Mesothelial cell of epicardium (in vitro differentiated cells): ENCODE results near the gene CNIH2. TPM values are rescaled to one million over a fixed set of nuclear protein-coding genes. Genes with fewer than 3 reads are reported as not detected.

Experiments used
- DNase-seq, 2 experiments: peaks; one replicate each; pipeline ENCODE4 v3.0.0; 2021; ENCODE audit warnings: low spot score in 2 of 2; ENCODE audit not compliant: unreplicated experiment in 2 of 2
- H3K27ac Mint-ChIP-seq: 2 replicates; pipeline ENCODE4 v1.8.0; 2021; ENCODE audit warnings: mixed read lengths
- H3K27me3 Mint-ChIP-seq: 2 replicates; pipeline ENCODE4 v1.8.0; 2021; ENCODE audit warnings: low read depth, mixed read lengths
- H3K36me3 Mint-ChIP-seq: 2 replicates; pipeline ENCODE4 v1.8.0; 2021; ENCODE audit warnings: mixed read lengths
- H3K4me1 Mint-ChIP-seq: 2 replicates; pipeline ENCODE4 v1.8.0; 2021; ENCODE audit warnings: mixed read lengths
- H3K4me3 Mint-ChIP-seq: 2 replicates; pipeline ENCODE4 v1.8.0; 2021; ENCODE audit warnings: mild to moderate bottlenecking, moderate library complexity, mixed read lengths
- H3K9me3 Mint-ChIP-seq: 2 replicates; pipeline ENCODE4 v1.8.0; 2021; ENCODE audit warnings: mixed read lengths
- CTCF ChIP-seq: fragments of 200-600 bp; sonication (generic); IDR thresholded peaks from one replicate; pipeline ENCODE4 v1.5.0; 2021; ENCODE audit warnings: antibody characterized with exemption; ENCODE audit not compliant: unreplicated experiment
- total RNA-seq: library from RNA; stranded (reverse); gene quantifications from 3 replicates; pipeline ENCODE4 v1.2.1, GENCODE V29; 2021

Gene CNIH2
- total RNA-seq, 1 donor from 2014 or later, result 10.2 TPM

DNA sequence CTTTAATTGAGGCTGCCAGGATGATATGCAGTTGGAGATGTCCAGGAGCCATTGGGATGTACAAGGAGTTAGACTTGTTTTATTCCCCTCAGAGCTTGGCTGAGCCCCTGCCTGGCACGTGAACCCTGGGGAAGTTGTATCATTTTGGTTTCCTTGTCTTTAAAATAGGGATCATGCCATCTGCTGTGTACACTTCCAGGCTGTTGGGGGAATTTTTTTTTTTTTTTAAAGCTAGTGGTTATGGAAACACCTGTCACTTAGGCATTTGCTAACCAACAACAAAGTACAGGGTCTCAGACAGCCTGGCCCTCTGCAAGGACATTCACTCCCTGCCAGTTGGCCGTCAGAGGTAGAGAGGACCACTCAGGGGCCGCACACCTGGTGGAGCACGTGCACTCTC lies 18.0 kb upstream of the CNIH2 start:
- H3K4me1 Mint-ChIP-seq, result peaks cover 15% of the 10 kb centered on the region
- no peak for TF ChIP-seq CTCF
- no peak overlapping the region for H3K27ac Mint-ChIP-seq
- H3K9me3 Mint-ChIP-seq, result no peaks in the 10 kb centered on the region
- DNase-seq, result no peak
- H3K4me3 Mint-ChIP-seq, result no peak overlapping the region
- peaks cover 21% of the 10 kb centered on the region for H3K36me3 Mint-ChIP-seq
- no peaks in the 10 kb centered on the region for H3K27me3 Mint-ChIP-seq

GRCh38 chr11:66261578-66261977 lies 16.4 kb upstream of the CNIH2 start:
- no peak for TF ChIP-seq CTCF
- Mint-ChIP-seq H3K9me3 (no peaks in the 10 kb centered on the region), H3K36me3 (peaks cover 21% of the 10 kb centered on the region), H3K27ac (no peak overlapping the region), H3K4me1 (peaks cover 15% of the 10 kb centered on the region), H3K27me3 (no peaks in the 10 kb centered on the region), H3K4me3 (no peak overlapping the region)
- no peak for DNase-seq

DNA sequence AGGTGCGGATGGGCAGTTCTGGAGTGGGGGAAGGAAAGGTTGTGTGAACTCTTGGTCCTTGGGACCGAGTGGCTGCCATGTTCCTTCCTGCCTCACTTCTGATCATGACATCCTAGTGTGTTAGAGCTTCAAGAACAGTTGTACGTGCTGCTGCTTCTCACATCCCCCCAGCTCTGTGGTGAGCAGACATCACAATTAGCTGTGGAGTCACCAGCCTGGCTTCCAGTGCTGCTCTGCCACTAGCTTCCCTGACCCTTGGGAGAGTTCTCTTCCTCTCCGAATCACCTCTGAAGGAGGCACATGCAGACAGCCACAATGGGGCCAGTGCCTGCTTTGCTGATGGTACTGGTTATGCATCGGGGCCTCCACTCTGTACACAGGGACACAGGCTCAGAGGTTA lies 15.8 kb upstream of the CNIH2 start:
- H3K9me3 Mint-ChIP-seq, result no peaks in the 10 kb centered on the region
- no peaks in the 10 kb centered on the region for H3K27me3 Mint-ChIP-seq
- H3K4me1 Mint-ChIP-seq, result peaks cover 14% of the 10 kb centered on the region
- no peak for DNase-seq
- H3K36me3 Mint-ChIP-seq, result peaks cover 23% of the 10 kb centered on the region
- H3K4me3 Mint-ChIP-seq, result no peak overlapping the region
- no peak overlapping the region for H3K27ac Mint-ChIP-seq
- no peak for TF ChIP-seq CTCF

GRCh38 chr11:66262696-66263095 lies 15.3 kb upstream of the CNIH2 start:
- Mint-ChIP-seq H3K36me3 (peaks cover 23% of the 10 kb centered on the region), H3K9me3 (no peaks in the 10 kb centered on the region), H3K4me1 (peaks cover 15% of the 10 kb centered on the region), H3K27me3 (no peaks in the 10 kb centered on the region), H3K4me3 (no peak overlapping the region), H3K27ac (no peak overlapping the region)
- no peak for DNase-seq
- no peak for TF ChIP-seq CTCF

GRCh38 chr11:66263231-66263630 lies 14.7 kb upstream of the CNIH2 start:
- DNase-seq, result no peak
- Mint-ChIP-seq H3K9me3 (no peaks in the 10 kb centered on the region), H3K4me1 (peaks cover 15% of the 10 kb centered on the region), H3K4me3 (no peak overlapping the region), H3K27me3 (no peaks in the 10 kb centered on the region), H3K27ac (no peak overlapping the region), H3K36me3 (peaks cover 23% of the 10 kb centered on the region)
- no peak for TF ChIP-seq CTCF

DNA sequence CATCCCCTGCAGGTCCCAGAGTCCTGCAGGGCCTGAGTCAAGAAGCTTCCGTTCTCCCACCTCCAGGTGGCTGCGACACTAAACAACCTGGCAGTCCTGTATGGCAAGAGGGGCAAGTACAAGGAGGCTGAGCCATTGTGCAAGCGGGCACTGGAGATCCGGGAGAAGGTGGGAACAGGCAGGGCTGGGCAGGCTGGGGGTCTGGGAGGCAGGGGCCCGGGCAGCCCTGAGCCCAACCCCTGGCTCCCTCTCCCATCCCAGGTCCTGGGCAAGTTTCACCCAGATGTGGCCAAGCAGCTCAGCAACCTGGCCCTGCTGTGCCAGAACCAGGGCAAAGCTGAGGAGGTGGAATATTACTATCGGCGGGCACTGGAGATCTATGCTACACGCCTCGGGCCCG lies 14.2 kb upstream of the CNIH2 start:
- Mint-ChIP-seq H3K4me3 (no peak overlapping the region), H3K36me3 (peaks cover 23% of the 10 kb centered on the region), H3K27ac (no peak overlapping the region), H3K27me3 (no peaks in the 10 kb centered on the region), H3K4me1 (peaks cover 10% of the 10 kb centered on the region), H3K9me3 (no peaks in the 10 kb centered on the region)
- TF ChIP-seq CTCF, result no peak
- DNase-seq, result no peak
